Peyer's patch (tissue), 4 donors: Measurements from ENCODE around the gene CHST3. TPM values are rescaled to one million over a fixed set of nuclear protein-coding genes. Genes with fewer than 3 reads are reported as not detected.

Experiments
- DNase-seq, 3 donors: peaks; one replicate each; pipeline ENCODE4 v3.0.0-alpha.2; 2017 to 2019
- H3K27ac ChIP-seq, 4 donors: fragments of 200-600 bp; sonication (generic); one replicate each; pipeline ENCODE4 v1.5.1; 2016 to 2019
- H3K27me3 ChIP-seq, 2 donors: fragments of 200-600 bp; sonication (generic); one replicate each; pipeline ENCODE4 v1.5.1; 2019
- H3K36me3 ChIP-seq, 3 donors: fragments of 200-600 bp; sonication (generic); one replicate each; pipeline ENCODE4 v1.5.1; 2016 to 2019
- H3K4me1 ChIP-seq, 4 donors: fragments of 200-600 bp; sonication (generic); one replicate each; pipeline ENCODE4 v1.5.1; 2016 to 2019
- H3K4me3 ChIP-seq, 4 donors: fragments of 200-600 bp; sonication (generic); 1 replicate in 3 of 4; 2 replicates in 1 of 4; pipeline ENCODE4 v1.5.1; 2016 to 2019; ENCODE audit warnings: mild to moderate bottlenecking in 1 of 4
- H3K9me3 ChIP-seq, 4 donors: fragments of 200-600 bp; sonication (generic); one replicate each; pipeline ENCODE4 v1.5.1; 2016 to 2019; ENCODE audit warnings: mild to moderate bottlenecking in 1 of 4
- CTCF ChIP-seq, 6 experiments: fragments of 450-650 bp in 4 of 6; fragments of 200-600 bp in 2 of 6; sonication (generic) in 1 of 6; IDR thresholded peaks; one replicate each; pipeline ENCODE4 v1.5.1; 2017 to 2019; ENCODE audit warnings: antibody characterized with exemption in 6 of 6, mild to moderate bottlenecking in 3 of 6, moderate library complexity in 1 of 6
- POLR2A ChIP-seq, 2 donors: fragments of 450-650 bp; IDR thresholded peaks; one replicate each; pipeline ENCODE4 v1.5.1; 2017; ENCODE audit warnings: antibody characterized with exemption in 2 of 2, mild to moderate bottlenecking in 2 of 2, moderate library complexity in 2 of 2
- total RNA-seq, 4 donors: library from RNA; depleted of rRNA; stranded (reverse); fragments of >200 nt; gene quantifications; one replicate each; pipeline ENCODE4 v1.1.0, GENCODE V29; 2016

Gene CHST3
- total RNA-seq, 4 donors from 2014 or later = 0.88 to 9.1 (median 3.0) TPM

- H3K9me3 ChIP-seq = no peaks in the 10 kb centered on the region
- no peaks in the 10 kb centered on the region for H3K27me3 ChIP-seq
- H3K4me3 ChIP-seq = no peak overlapping the region
- H3K27ac ChIP-seq = no peak overlapping the region
- DNase-seq = no peak
- H3K36me3 ChIP-seq = no peaks in the 10 kb centered on the region
- H3K4me1 ChIP-seq = no peaks in the 10 kb centered on the region
- TF ChIP-seq POLR2A (IDR thresholded peaks at IDR 0.05) (no peak), CTCF (IDR thresholded peaks at IDR 0.05) (no peak)
Measured at GRCh38 chr10:72037811-72038210, 73.6 kb downstream of the CHST3 start.

- Histone ChIP-seq H3K9me3 (no peaks in the 10 kb centered on the region), H3K27ac (no peak overlapping the region), H3K4me3 (no peak overlapping the region), H3K4me1 (no peaks in the 10 kb centered on the region), H3K27me3 (no peaks in the 10 kb centered on the region), H3K36me3 (no peaks in the 10 kb centered on the region)
- TF ChIP-seq POLR2A (IDR thresholded peaks at IDR 0.05) = no peak
- TF ChIP-seq CTCF (IDR thresholded peaks at IDR 0.05) = no peak
- no peak for DNase-seq
Measured at GRCh38 chr10:72038458-72039001, 74.3 kb downstream of the CHST3 start.

- Histone ChIP-seq H3K27me3 (no peaks in the 10 kb centered on the region), H3K9me3 (no peaks in the 10 kb centered on the region), H3K4me3 (no peak overlapping the region), H3K27ac (peak overlapping the region in 1 of 4 donors; percentile 44), H3K4me1 (no peaks in the 10 kb centered on the region), H3K36me3 (no peaks in the 10 kb centered on the region)
- TF ChIP-seq CTCF (IDR thresholded peaks at IDR 0.05) (no peak), POLR2A (IDR thresholded peaks at IDR 0.05) (no peak)
- no peak for DNase-seq
Measured at GRCh38 chr10:72039377-72039776, 75.2 kb downstream of the CHST3 start.

- Histone ChIP-seq H3K4me1 (no peaks in the 10 kb centered on the region), H3K27me3 (no peaks in the 10 kb centered on the region), H3K9me3 (no peaks in the 10 kb centered on the region), H3K27ac (no peak overlapping the region), H3K36me3 (no peaks in the 10 kb centered on the region), H3K4me3 (no peak overlapping the region)
- DNase-seq = no peak
- TF ChIP-seq CTCF (IDR thresholded peaks at IDR 0.05) (no peak), POLR2A (IDR thresholded peaks at IDR 0.05) (no peak)
Measured at GRCh38 chr10:72041491-72041890, 77.3 kb downstream of the CHST3 start.

GRCh38 chr10:72043016-72043834 lies 79.0 kb downstream of the CHST3 start:
- TF ChIP-seq POLR2A (IDR thresholded peaks at IDR 0.05) (no peak), CTCF (IDR thresholded peaks at IDR 0.05) (no peak)
- H3K9me3 ChIP-seq = no peaks in the 10 kb centered on the region
- no peaks in the 10 kb centered on the region for H3K27me3 ChIP-seq
- no peak overlapping the region for H3K4me3 ChIP-seq
- no peaks in the 10 kb centered on the region for H3K4me1 ChIP-seq
- H3K36me3 ChIP-seq = no peaks in the 10 kb centered on the region
- no peak overlapping the region for H3K27ac ChIP-seq
- DNase-seq = no peak
